Endothelial cell of umbilical vein (primary cell): ENCODE data around the gene FUT2. TPM values are rescaled to one million over a fixed set of nuclear protein-coding genes. Genes with fewer than 3 reads are reported as not detected.

Source experiments
- BruUV-seq: library from RNA; stranded (reverse); fragments of 400-500 nt; replicated peaks from 2 replicates; lab custom pipeline; 2021; lab: Mats Ljungman, UMichigan
- CTCF ChIA-PET: fragments of 300-600, 350-600 bp; sonication (Branson Sonifier 250); formaldehyde crosslinking; loops from one replicate; lab custom pipeline; 2021; ENCODE audit warnings: antibody characterized with exemption, inconsistent platforms; lab: Charles Lee
- POLR2A ChIA-PET: fragments of 300-600, 350-600 bp; sonication (Branson Sonifier 250); formaldehyde crosslinking; loops from one replicate; lab custom pipeline; 2021; ENCODE audit warnings: antibody characterized with exemption, inconsistent platforms; lab: Charles Lee
- DNase-seq: peaks from one replicate; pipeline ENCODE4 v3.0.0-alpha.2; 2011; ENCODE audit warnings: low read depth, low spot score
- FAIRE-seq: peaks from 2 replicates; lab custom pipeline; 2011; peaks lifted over from hg19 to GRCh38; lab: Jason Lieb, UNC
- H2AFZ ChIP-seq: 2 replicates; pipeline ENCODE4 v1.6.0; 2012; ENCODE audit warnings: low read depth, low read length, control low read depth, inconsistent platforms
- H3K27ac ChIP-seq: 2 replicates; pipeline ENCODE4 v1.5.1; 2011; ENCODE audit warnings: low read depth, mild to moderate bottlenecking, control low read depth, low read length, moderate library complexity; ENCODE audit not compliant: insufficient read depth
- H3K27me3 ChIP-seq, 2 experiments: 2 replicates each; pipeline versions ENCODE4 v1.6.0 to v1.6.1; 2011; ENCODE audit warnings: low read length in 2 of 2, mixed read lengths in 1 of 2; ENCODE audit not compliant: control insufficient read depth in 2 of 2, insufficient read depth in 2 of 2
- H3K36me3 ChIP-seq, 2 experiments: 2 replicates in 1 of 2; 3 replicates in 1 of 2; pipeline ENCODE4 v1.5.1; 2011; ENCODE audit warnings: low read length in 2 of 2, mild to moderate bottlenecking in 1 of 2, moderate library complexity in 1 of 2; ENCODE audit not compliant: control insufficient read depth in 2 of 2, insufficient read depth in 2 of 2; ENCODE audit errors: extremely low read depth in 1 of 2
- H3K4me1 ChIP-seq: 3 replicates; pipeline ENCODE4 v1.5.1; 2011; ENCODE audit warnings: mild to moderate bottlenecking, low read length; ENCODE audit not compliant: control insufficient read depth, insufficient read depth; ENCODE audit errors: extremely low read depth
- H3K4me2 ChIP-seq: 2 replicates; pipeline ENCODE4 v1.6.1; 2011; ENCODE audit warnings: low read length, control low read depth, mixed read lengths; ENCODE audit not compliant: insufficient read depth
- H3K4me3 ChIP-seq, 3 experiments: fragments of 200-600 bp in 1 of 3; sonication (generic), shearing (Covaris generic) in 1 of 3; replicated peaks in 1 of 3; 2 replicates each; pipeline ENCODE4 v1.5.1; 2011 to 2016; ENCODE audit warnings: control low read depth in 3 of 3, low read length in 3 of 3, mild to moderate bottlenecking in 2 of 3, inconsistent platforms in 1 of 3, low read depth in 1 of 3, moderate library complexity in 1 of 3; ENCODE audit not compliant: insufficient read depth in 1 of 3
- H3K79me2 ChIP-seq: 2 replicates; pipeline ENCODE4 v1.6.0; 2012; ENCODE audit warnings: low read length, inconsistent platforms; ENCODE audit not compliant: control insufficient read depth, insufficient read depth
- H3K9ac ChIP-seq: replicated peaks from 2 replicates; pipeline ENCODE3; 2011; ENCODE audit warnings: low read length, control low read depth; ENCODE audit not compliant: insufficient read depth; ENCODE audit errors: extremely low read depth
- H3K9me1 ChIP-seq: replicated peaks from 3 replicates; pipeline ENCODE4 v1.6.0; 2011; ENCODE audit warnings: mild to moderate bottlenecking, low read length; ENCODE audit not compliant: control insufficient read depth, insufficient read depth; ENCODE audit errors: extremely low read depth
- H3K9me3 ChIP-seq: replicated peaks from 2 replicates; pipeline ENCODE4 v1.5.1; 2012; ENCODE audit warnings: low read length, inconsistent platforms; ENCODE audit not compliant: control insufficient read depth, insufficient read depth
- H4K20me1 ChIP-seq: replicated peaks from 2 replicates; pipeline ENCODE3; 2011; ENCODE audit warnings: mild to moderate bottlenecking, low read length; ENCODE audit not compliant: control insufficient read depth, insufficient read depth; ENCODE audit errors: extremely low read depth
- CTCF ChIP-seq, 2 donors: IDR thresholded peaks; 1 replicate in 1 of 2; 2 replicates in 1 of 2; pipeline ENCODE4 v1.5.1; 2011; ENCODE audit warnings: low read length in 2 of 2, mild to moderate bottlenecking in 2 of 2, moderate library complexity in 2 of 2, control low read depth in 1 of 2, inconsistent platforms in 1 of 2, low read depth in 1 of 2; ENCODE audit not compliant: insufficient read depth in 1 of 2; ENCODE audit errors: extremely low read depth in 1 of 2
- EZH2 ChIP-seq: IDR thresholded peaks from 2 replicates; pipeline ENCODE4 v1.6.1; 2012; ENCODE audit warnings: borderline replicate concordance, low read depth, mild to moderate bottlenecking, moderate library complexity, low read length, inconsistent platforms; ENCODE audit not compliant: severe bottlenecking
- FOS ChIP-seq: IDR thresholded peaks from 2 replicates; pipeline ENCODE4 v1.6.1; 2011; ENCODE audit warnings: mild to moderate bottlenecking, low read length, moderate library complexity, borderline replicate concordance; ENCODE audit not compliant: insufficient read depth
- GATA2 ChIP-seq: IDR thresholded peaks from 2 replicates; pipeline ENCODE4 v1.7.0; 2011; ENCODE audit warnings: low read depth, mild to moderate bottlenecking, moderate library complexity, mixed read lengths, low read length; ENCODE audit not compliant: insufficient read length, insufficient read depth
- JUN ChIP-seq: IDR thresholded peaks from 2 replicates; pipeline ENCODE4 v1.6.1; 2011; ENCODE audit warnings: borderline replicate concordance, low read depth; ENCODE audit not compliant: insufficient read length, insufficient read depth
- MAX ChIP-seq: IDR thresholded peaks from 2 replicates; pipeline ENCODE4 v1.6.1; 2011; ENCODE audit not compliant: insufficient read depth, insufficient read length
- MYC ChIP-seq: IDR thresholded peaks from one replicate; pipeline ENCODE4 v1.6.1; 2011; ENCODE audit warnings: mild to moderate bottlenecking, low read depth, low read length
- POLR2A ChIP-seq: IDR thresholded peaks from 2 replicates; pipeline ENCODE4 v1.6.1; 2012; ENCODE audit warnings: low read depth, mild to moderate bottlenecking, control low read depth, low read length
- POLR2AphosphoS5 ChIP-seq: IDR thresholded peaks from 2 replicates; pipeline ENCODE4 v1.6.1; 2012; ENCODE audit warnings: low read depth, mild to moderate bottlenecking, control low read depth, low read length, moderate library complexity; ENCODE audit not compliant: insufficient read depth
- dilution Hi-C: fragments of 300-500 bp; cut with MboI; formaldehyde crosslinking; loops from one replicate; pipeline ENCODE4 v1.15.0; 2019; ENCODE audit warnings: low sequenced_read_pairs; ENCODE audit not compliant: extremely low pct_ligation_motif_present
- intact Hi-C: fragments of 100-400 bp; cut with micrococcal nuclease; formaldehyde crosslinking; loops from one replicate; pipeline ENCODE4 v1.10.0; 2022
- polyA plus RNA-seq, 4 experiments: library from polyadenylated mRNA; depleted of rRNA in 3 of 4; stranded (reverse) in 3 of 4; unstranded in 1 of 4; fragments of >200 nt; gene quantifications; 2 replicates each; pipeline versions ENCODE4 v1.2.1 to v1.2.3, GENCODE V29; 2011 to 2012; ENCODE audit warnings: missing spikeins in 1 of 4
- total RNA-seq: library from RNA; stranded (reverse); gene quantifications from 2 replicates; pipeline ENCODE4 v1.2.3, GENCODE V29; 2021

The FUT2 gene
- total and polyA plus RNA-seq, 2 donors (not counting 3 experiments of a cell fraction or from before 2014, with no cell fraction given) = not detected

- Histone ChIP-seq H3K79me2 (no peaks in the 10 kb centered on the region), H3K9ac (no peak overlapping the region), H4K20me1 (no peaks in the 10 kb centered on the region), H3K4me3 (no peak overlapping the region), H3K36me3 (no peaks in the 10 kb centered on the region), H2AFZ (no peak overlapping the region), H3K9me3 (no peaks in the 10 kb centered on the region), H3K9me1 (no peaks in the 10 kb centered on the region), H3K27ac (no peak overlapping the region), H3K27me3 (peaks cover 0 to 2% of the 10 kb centered on the region in 2 experiments), H3K4me1 (peaks cover 2% of the 10 kb centered on the region), H3K4me2 (no peak overlapping the region)
- intact Hi-C loops (no loop called here), dilution Hi-C loops (no loop called here)
- FAIRE-seq = peak; percentile 21
- no peak for TF ChIP-seq CTCF (IDR thresholded peaks at IDR 0.05; ENCODE audit: extremely low read depth in 1 of 2, insufficient read depth in 1 of 2, low read depth in 1 of 2, low read length in 2 of 2)
- TF ChIP-seq GATA2 = no peak
- no peak for TF ChIP-seq JUN
- TF ChIP-seq MAX = no peak
- TF ChIP-seq POLR2A = no peak
- TF ChIP-seq FOS = no peak
- no peak for TF ChIP-seq MYC
- TF ChIP-seq EZH2 = no peak
- TF ChIP-seq POLR2AphosphoS5 = no peak
- no peak for DNase-seq
- CTCF ChIA-PET = no interaction called here
- BruUV-seq = no TSS peak
- POLR2A ChIA-PET = interaction anchor here (0.7 kb wide), 1 partner anchor 296 kb away, joined by 4 read pairs; the partner anchor contains the start of gene SYNGR4
Observed at GRCh38 chr19:48659768-48660167, 36.0 kb upstream of the FUT2 start.
